BLaER1 treated with 17β-estradiol and CSF1 and Interleukin-3, amounts not matched to agents 10 nM and 100 nM (cell line): ENCODE measurements around the gene METTL5.

Experiments used
- H3K27ac ChIP-seq, 11 experiments: shearing (Covaris generic); formaldehyde crosslinking; 2 replicates each; pipeline ENCODE4 v1.8.1; 2022
- H3K27me3 ChIP-seq, 11 experiments: shearing (Covaris generic); formaldehyde crosslinking; 2 replicates each; pipeline ENCODE4 v1.8.1; 2022
- H3K36me3 ChIP-seq, 11 experiments: shearing (Covaris generic); formaldehyde crosslinking; 2 replicates each; pipeline ENCODE4 v1.8.1; 2022
- H3K4me1 ChIP-seq, 10 experiments: shearing (Covaris generic); formaldehyde crosslinking; 2 replicates each; pipeline ENCODE4 v1.8.1; 2022
- H3K4me2 ChIP-seq, 11 experiments: shearing (Covaris generic); formaldehyde crosslinking; 2 replicates each; pipeline ENCODE4 v1.8.1; 2022
- H3K4me3 ChIP-seq, 10 experiments: shearing (Covaris generic); formaldehyde crosslinking; 2 replicates each; pipeline ENCODE4 v1.8.1; 2022
- H3K9ac ChIP-seq, 11 experiments: shearing (Covaris generic); formaldehyde crosslinking; 2 replicates each; pipeline ENCODE4 v1.8.1; 2022
- H3K9me3 ChIP-seq, 11 experiments: shearing (Covaris generic); formaldehyde crosslinking; replicated peaks in 1 of 11; 2 replicates each; pipeline ENCODE4 v1.8.1; 2022
- H4K20me1 ChIP-seq, 11 experiments: shearing (Covaris generic); formaldehyde crosslinking; 2 replicates each; pipeline ENCODE4 v1.8.1; 2022
- Cebpa-rat ChIP-seq, 11 experiments: shearing (Covaris generic); IDR thresholded peaks; 2 replicates each; pipeline ENCODE4 v1.8.1; 2022

The METTL5 gene

DNA sequence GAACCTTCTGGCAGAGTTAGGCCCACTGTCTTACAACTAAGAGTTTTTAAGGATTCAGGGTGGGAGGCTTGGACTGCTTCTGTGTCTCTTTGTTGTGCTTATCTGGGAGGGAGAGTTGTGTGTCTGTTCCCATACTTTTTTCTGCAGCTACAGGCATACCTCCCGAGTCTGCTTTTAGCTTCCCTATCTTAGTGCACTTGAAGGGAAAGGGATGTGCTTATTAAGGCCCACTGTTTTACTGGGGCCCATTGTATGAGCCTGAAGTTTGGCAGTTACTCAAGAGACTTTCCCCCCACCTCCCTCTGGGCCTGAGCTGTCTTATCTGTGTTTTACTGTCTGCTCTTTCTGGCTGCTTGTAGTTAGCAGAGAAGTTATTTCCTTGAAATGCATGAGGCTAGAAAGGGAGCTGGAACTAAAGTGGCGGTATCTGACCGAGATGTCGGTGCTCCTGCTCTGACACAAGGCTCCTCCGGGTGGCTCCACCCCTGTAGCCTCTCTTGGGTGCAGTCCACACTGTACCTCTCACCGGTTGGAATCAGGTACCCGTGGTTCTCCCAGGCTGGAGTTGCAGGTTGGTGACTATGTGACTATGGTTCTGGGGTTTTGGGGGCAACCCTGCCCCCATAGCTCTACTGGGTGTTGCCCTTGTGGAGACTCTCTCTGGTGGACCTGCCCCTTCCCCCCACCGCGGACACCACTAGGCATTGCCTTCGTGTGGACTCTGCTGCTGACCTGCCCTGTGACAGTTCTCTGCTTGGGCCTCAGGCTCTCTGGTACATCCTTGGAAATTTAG, 15.4 kb upstream of the METTL5 start:
- no peaks in the 10 kb centered on the region for H3K27me3 ChIP-seq
- peaks cover 0 to 68% (median 12%) of the 10 kb centered on the region in 11 experiments; a peak in 9 of 22 replicates for H4K20me1 ChIP-seq
- H3K9ac ChIP-seq: no peak overlapping the region
- peaks cover 10 to 54% (median 31%) of the 10 kb centered on the region in 11 experiments; a peak in 20 of 22 replicates for H3K36me3 ChIP-seq
- H3K4me2 ChIP-seq: no peak overlapping the region
- no peak overlapping the region for H3K27ac ChIP-seq
- peaks cover 0 to 23% (median 17%) of the 10 kb centered on the region in 11 experiments; a peak in 19 of 22 replicates for H3K9me3 ChIP-seq
- peaks cover 0 to 13% (median 0%) of the 10 kb centered on the region in 10 experiments; a peak in 3 of 20 replicates for H3K4me1 ChIP-seq
- TF ChIP-seq Cebpa-rat (IDR thresholded peaks at IDR 0.05): no peak
- H3K4me3 ChIP-seq: no peak overlapping the region

GRCh38 chr2:169838743-169839489, 14.2 kb upstream of the METTL5 start:
- H3K9ac ChIP-seq: no peak overlapping the region

GRCh38 chr2:169834401-169834800, 9.7 kb upstream of the METTL5 start:
- Histone ChIP-seq H3K36me3 (peaks cover 0 to 23% (median 12%) of the 10 kb centered on the region in 11 experiments; a peak in 13 of 22 replicates), H3K27me3 (no peaks in the 10 kb centered on the region), H4K20me1 (peaks cover 4 to 91% (median 52%) of the 10 kb centered on the region in 11 experiments; a peak in 20 of 22 replicates), H3K4me3 (no peak overlapping the region), H3K9me3 (no peaks in the 10 kb centered on the region), H3K4me1 (peaks cover 1 to 27% (median 7%) of the 10 kb centered on the region in 10 experiments; a peak in 19 of 20 replicates), H3K27ac (no peak overlapping the region), H3K4me2 (no peak overlapping the region), H3K9ac (no peak overlapping the region)
- TF ChIP-seq Cebpa-rat (IDR thresholded peaks at IDR 0.05): no peak

More at GRCh38 chr2:169838743-169839489, 14.2 kb upstream of the METTL5 start:
- H3K27ac ChIP-seq: no peak overlapping the region
- peaks cover 0 to 73% (median 19%) of the 10 kb centered on the region in 11 experiments; a peak in 12 of 22 replicates for H4K20me1 ChIP-seq
- peaks cover 0 to 23% (median 17%) of the 10 kb centered on the region in 11 experiments; a peak in 19 of 22 replicates for H3K9me3 ChIP-seq
- TF ChIP-seq Cebpa-rat (IDR thresholded peaks at IDR 0.05): no peak
- H3K27me3 ChIP-seq: no peaks in the 10 kb centered on the region
- H3K4me1 ChIP-seq: peaks cover 0 to 13% (median 0%) of the 10 kb centered on the region in 10 experiments; a peak in 3 of 20 replicates
- H3K4me3 ChIP-seq: no peak overlapping the region
- H3K4me2 ChIP-seq: peak overlapping the region in 2 of 11 experiments; percentile 26 to 44; a peak in 3 of 22 replicates
- peaks cover 10 to 45% (median 31%) of the 10 kb centered on the region in 11 experiments; a peak in 20 of 22 replicates for H3K36me3 ChIP-seq

GRCh38 chr2:169828141-169828811, 3.6 kb upstream of the METTL5 start:
- Histone ChIP-seq H3K36me3 (peaks cover 0 to 14% (median 10%) of the 10 kb centered on the region in 11 experiments; a peak in 7 of 22 replicates), H3K27ac (peak overlapping the region; percentile 81 to 93 (median 89); a peak in 21 of 22 replicates), H3K9ac (peak overlapping the region; percentile 88 to 98 (median 95)), H3K9me3 (no peaks in the 10 kb centered on the region), H4K20me1 (peaks cover 15 to 63% (median 45%) of the 10 kb centered on the region in 11 experiments; a peak in 20 of 22 replicates), H3K27me3 (no peaks in the 10 kb centered on the region), H3K4me1 (peaks cover 24 to 40% (median 32%) of the 10 kb centered on the region in 10 experiments), H3K4me3 (peak overlapping the region; percentile 82 to 100 (median 98)), H3K4me2 (peak overlapping the region; percentile 72 to 97 (median 88))
- TF ChIP-seq Cebpa-rat (IDR thresholded peaks at IDR 0.05): no peak

GRCh38 chr2:169827272-169828140, 2.8 kb upstream of the METTL5 start, which contains the start of gene UBR3:
Gene UBR3, plus strand, starts transcription at chr2:169827454. Its CDS starts 54 bp downstream, at chr2:169827508.
- peaks cover 0 to 18% (median 8%) of the 10 kb centered on the region in 11 experiments; a peak in 8 of 22 replicates for H3K36me3 ChIP-seq
- H3K9me3 ChIP-seq: no peaks in the 10 kb centered on the region
- H3K4me1 ChIP-seq: peaks cover 32 to 48% (median 40%) of the 10 kb centered on the region in 10 experiments
- H3K4me2 ChIP-seq: peak within 1 kb of the TSS; percentile 72 to 97 (median 88)
- H4K20me1 ChIP-seq: peaks cover 15 to 55% (median 38%) of the 10 kb centered on the region in 11 experiments; a peak in 20 of 22 replicates
- H3K4me3 ChIP-seq: peak within 1 kb of the TSS; percentile 82 to 100 (median 98)
- no peaks in the 10 kb centered on the region for H3K27me3 ChIP-seq
- peak within 1 kb of the TSS; percentile 81 to 93 (median 89) for H3K27ac ChIP-seq
- TF ChIP-seq Cebpa-rat (IDR thresholded peaks at IDR 0.05): no peak
- H3K9ac ChIP-seq: peak within 1 kb of the TSS; percentile 88 to 98 (median 95)

- no peak for TF ChIP-seq Cebpa-rat (IDR thresholded peaks at IDR 0.05)
- peak overlapping the region; percentile 81 to 98 (median 87) for H3K4me2 ChIP-seq
- H3K4me3 ChIP-seq: peak overlapping the region; percentile 65 to 89 (median 79)
- H4K20me1 ChIP-seq: peaks cover 8 to 21% (median 15%) of the 10 kb centered on the region in 11 experiments; a peak in 20 of 22 replicates
- H3K27ac ChIP-seq: peak overlapping the region; percentile 60 to 88 (median 76); a peak in 18 of 22 replicates
- peaks cover 8 to 23% (median 17%) of the 10 kb centered on the region in 11 experiments; a peak in 19 of 22 replicates for H3K36me3 ChIP-seq
- H3K9me3 ChIP-seq: no peaks in the 10 kb centered on the region
- H3K9ac ChIP-seq: peak overlapping the region; percentile 76 to 89 (median 84)
- H3K27me3 ChIP-seq: no peaks in the 10 kb centered on the region
- peaks cover 28 to 53% (median 36%) of the 10 kb centered on the region in 10 experiments for H3K4me1 ChIP-seq
These were observed 721 bp downstream of the METTL5 start for GRCh38 chr2:169823996-169824372.

GRCh38 chr2:169822785-169823392, 1.8 kb downstream of the METTL5 start:
- Histone ChIP-seq H3K36me3 (peaks cover 13 to 34% (median 24%) of the 10 kb centered on the region in 11 experiments; a peak in 21 of 22 replicates), H3K4me2 (peak overlapping the region; percentile 81 to 98 (median 87)), H3K4me1 (peaks cover 20 to 49% (median 31%) of the 10 kb centered on the region in 10 experiments), H3K27me3 (no peaks in the 10 kb centered on the region), H3K9ac (peak overlapping the region in 5 of 11 experiments; percentile 11 to 84 (median 20); a peak in 9 of 22 replicates), H3K9me3 (no peaks in the 10 kb centered on the region), H3K4me3 (0 out of 20 replicates have a peak overlapping the region, but pooled peaks of 1 of the 10 experiments have one; percentile 6), H3K27ac (no peak overlapping the region), H4K20me1 (peaks cover 0 to 10% (median 6%) of the 10 kb centered on the region in 11 experiments; a peak in 17 of 22 replicates)
- TF ChIP-seq Cebpa-rat (IDR thresholded peaks at IDR 0.05): no peak
